Skeletal muscle tissue (tissue), 4 donors: ENCODE data around the gene COMT. TPM values are rescaled to one million over a fixed set of nuclear protein-coding genes. Genes with fewer than 3 reads are reported as not detected.

Experiments
- H3K27ac ChIP-seq: one replicate; pipeline ENCODE4 v1.7.0; 2013; ENCODE audit warnings: mild to moderate bottlenecking, low read depth, low read length, inconsistent platforms
- H3K27me3 ChIP-seq, 3 donors: one replicate each; pipeline ENCODE4 v1.7.0; 2013; ENCODE audit warnings: low read length in 3 of 3; ENCODE audit not compliant: control insufficient read depth in 3 of 3, insufficient read depth in 3 of 3
- H3K36me3 ChIP-seq, 3 donors: one replicate each; pipeline ENCODE4 v1.7.0; 2013; ENCODE audit warnings: low read length in 3 of 3; ENCODE audit not compliant: control insufficient read depth in 3 of 3, insufficient read depth in 3 of 3
- H3K4me1 ChIP-seq, 3 donors: one replicate each; pipeline ENCODE4 v1.7.0; 2013; ENCODE audit warnings: low read length in 3 of 3, mild to moderate bottlenecking in 3 of 3; ENCODE audit not compliant: control insufficient read depth in 3 of 3, insufficient read depth in 3 of 3
- H3K4me3 ChIP-seq, 3 donors: one replicate each; pipeline ENCODE4 v1.7.0; 2013; ENCODE audit warnings: low read length in 3 of 3
- H3K9ac ChIP-seq, 3 donors: one replicate each; pipeline ENCODE4 v1.7.0; 2013; ENCODE audit warnings: low read length in 3 of 3, mild to moderate bottlenecking in 3 of 3, moderate library complexity in 2 of 3, low read depth in 1 of 3
- H3K9me3 ChIP-seq, 3 donors: one replicate each; pipeline ENCODE4 v1.7.0; 2013; ENCODE audit warnings: low read length in 3 of 3; ENCODE audit not compliant: control insufficient read depth in 3 of 3
- total RNA-seq: library from RNA; depleted of rRNA; stranded (reverse); fragments of >200 nt; gene quantifications from one replicate; pipeline ENCODE4 v1.2.3, GENCODE V29; 2014
- donor health status: Osteomylitis.

Gene COMT
- total RNA-seq, 1 donor from 2014 or later, result 25.6 TPM

GRCh38 chr22:19970479-19971275 is 29.1 kb downstream of the COMT start:
- H3K4me3 ChIP-seq, result no peak overlapping the region
- H3K36me3 ChIP-seq, result peaks cover 52 to 61% (median 55%) of the 10 kb centered on the region in 3 donors
- no peaks in the 10 kb centered on the region for H3K27me3 ChIP-seq
- no peaks in the 10 kb centered on the region for H3K9me3 ChIP-seq
- H3K9ac ChIP-seq, result peak overlapping the region in 2 of 3 donors; percentile 51 to 66
- H3K4me1 ChIP-seq, result peaks cover 10 to 20% (median 18%) of the 10 kb centered on the region in 3 donors
- no peak overlapping the region for H3K27ac ChIP-seq

- H3K36me3 ChIP-seq, result peaks cover 50 to 61% (median 53%) of the 10 kb centered on the region in 3 donors
- H3K4me1 ChIP-seq, result peaks cover 10 to 25% (median 23%) of the 10 kb centered on the region in 3 donors
- H3K27ac ChIP-seq, result no peak overlapping the region
- no peak overlapping the region for H3K4me3 ChIP-seq
- H3K9ac ChIP-seq, result peak overlapping the region in 2 of 3 donors; percentile 3 to 51
- no peaks in the 10 kb centered on the region for H3K27me3 ChIP-seq
- H3K9me3 ChIP-seq, result no peaks in the 10 kb centered on the region
Measured at GRCh38 chr22:19971276-19972124, 29.9 kb downstream of the COMT start.

GRCh38 chr22:19972251-19972650 is 30.7 kb downstream of the COMT start:
- H3K27ac ChIP-seq, result no peak overlapping the region

GRCh38 chr22:19972652-19973550 is 31.3 kb downstream of the COMT start:
- Histone ChIP-seq H3K27ac (no peak overlapping the region), H3K9me3 (no peaks in the 10 kb centered on the region), H3K27me3 (no peaks in the 10 kb centered on the region), H3K4me1 (peaks cover 10 to 25% (median 23%) of the 10 kb centered on the region in 3 donors), H3K36me3 (peaks cover 43 to 63% (median 58%) of the 10 kb centered on the region in 3 donors), H3K4me3 (no peak overlapping the region), H3K9ac (no peak overlapping the region)

More at GRCh38 chr22:19972251-19972650, 30.7 kb downstream of the COMT start:
- H3K27me3 ChIP-seq, result no peaks in the 10 kb centered on the region
- peaks cover 47 to 59% (median 58%) of the 10 kb centered on the region in 3 donors for H3K36me3 ChIP-seq
- no peaks in the 10 kb centered on the region for H3K9me3 ChIP-seq
- H3K4me1 ChIP-seq, result peaks cover 10 to 25% (median 23%) of the 10 kb centered on the region in 3 donors
- H3K4me3 ChIP-seq, result no peak overlapping the region
- H3K9ac ChIP-seq, result no peak overlapping the region

GRCh38 chr22:19973551-19974267 is 32.1 kb downstream of the COMT start:
- no peak overlapping the region for H3K9ac ChIP-seq
- no peak overlapping the region for H3K27ac ChIP-seq
- H3K4me3 ChIP-seq, result no peak overlapping the region
- H3K36me3 ChIP-seq, result peaks cover 42 to 63% (median 59%) of the 10 kb centered on the region in 3 donors
- H3K4me1 ChIP-seq, result peaks cover 10 to 25% (median 23%) of the 10 kb centered on the region in 3 donors
- no peaks in the 10 kb centered on the region for H3K9me3 ChIP-seq
- H3K27me3 ChIP-seq, result no peaks in the 10 kb centered on the region

- H3K27ac ChIP-seq, result no peak overlapping the region
- H3K36me3 ChIP-seq, result peaks cover 43 to 64% (median 60%) of the 10 kb centered on the region in 3 donors
- H3K4me3 ChIP-seq, result no peak overlapping the region
- no peak overlapping the region for H3K9ac ChIP-seq
- H3K9me3 ChIP-seq, result no peaks in the 10 kb centered on the region
- peaks cover 10 to 25% (median 23%) of the 10 kb centered on the region in 3 donors for H3K4me1 ChIP-seq
- H3K27me3 ChIP-seq, result no peaks in the 10 kb centered on the region
Measured at GRCh38 chr22:19974268-19974861, 32.8 kb downstream of the COMT start.

- Histone ChIP-seq H3K9me3 (no peaks in the 10 kb centered on the region), H3K27me3 (no peaks in the 10 kb centered on the region), H3K9ac (peak overlapping the region; percentile 3 to 54 (median 24)), H3K4me1 (peaks cover 10 to 26% (median 23%) of the 10 kb centered on the region in 3 donors), H3K4me3 (no peak overlapping the region), H3K36me3 (peaks cover 43 to 71% (median 64%) of the 10 kb centered on the region in 3 donors), H3K27ac (no peak overlapping the region)
Measured at GRCh38 chr22:19974935-19975706, 33.5 kb downstream of the COMT start.

GRCh38 chr22:19975707-19976035 is 34.1 kb downstream of the COMT start:
- peaks cover 46 to 74% (median 67%) of the 10 kb centered on the region in 3 donors for H3K36me3 ChIP-seq
- H3K27me3 ChIP-seq, result no peaks in the 10 kb centered on the region
- peaks cover 11 to 30% (median 26%) of the 10 kb centered on the region in 3 donors for H3K4me1 ChIP-seq
- no peak overlapping the region for H3K27ac ChIP-seq
- peak overlapping the region in 2 of 3 donors; percentile 3 to 54 for H3K9ac ChIP-seq
- H3K4me3 ChIP-seq, result no peak overlapping the region
- H3K9me3 ChIP-seq, result no peaks in the 10 kb centered on the region
